K562 (cell line): ENCODE measurements around the gene PRDM16.

Experiments
- CAMTA2 ChIP-seq: fragments of 250-450 bp; sonication (Bioruptor Pico); conservative IDR thresholded peaks from 2 replicates; pipeline ENCODE4 v1.5.1; 2022
- ELF4 ChIP-seq: fragments of 450-650 bp; formaldehyde crosslinking; IDR thresholded peaks from 2 replicates; pipeline ENCODE4 v1.4.0; 2022; ENCODE audit warnings: missing genetic modification characterization
- FOXM1 ChIP-seq, 2 experiments: fragments of 450-650 bp in 1 of 2; sonication (generic) in 1 of 2; formaldehyde crosslinking in 1 of 2; IDR thresholded peaks; 2 replicates each; pipeline versions ENCODE4 v1.6.1 to v1.9.0; 2017 to 2022; ENCODE audit warnings: low read depth in 2 of 2, mild to moderate bottlenecking in 2 of 2, missing genetic modification reagents in 1 of 2, moderate library complexity in 1 of 2
- NCOR1 ChIP-seq: fragments of 450-650 bp; IDR thresholded peaks from 2 replicates; pipeline ENCODE4 v1.6.1; 2016; ENCODE audit warnings: mild to moderate bottlenecking, moderate library complexity
- NFYB ChIP-seq: IDR thresholded peaks from 2 replicates; pipeline ENCODE4 v1.6.1; 2011; ENCODE audit warnings: mild to moderate bottlenecking, moderate library complexity; ENCODE audit not compliant: insufficient read length; ENCODE audit errors: extremely low read depth
- RAD21 ChIP-seq, 2 experiments: fragments of 250-450 bp in 1 of 2; fragments of 450-650 bp in 1 of 2; sonication (Bioruptor Pico) in 1 of 2; formaldehyde crosslinking in 1 of 2; IDR thresholded peaks in 1 of 2; conservative IDR thresholded peaks in 1 of 2; 2 replicates each; pipeline versions ENCODE4 v1.4.0 to v1.8.0; 2020 to 2022; ENCODE audit warnings: mild to moderate bottlenecking in 2 of 2, moderate library complexity in 1 of 2
- SMC3 ChIP-seq: conservative IDR thresholded peaks from 2 replicates; pipeline ENCODE4 v1.6.1; 2011; ENCODE audit warnings: low read depth, low read length, improper control_type of control experiment; ENCODE audit not compliant: insufficient read depth
- TARDBP ChIP-seq: fragments of 450-650 bp; IDR thresholded peaks from 2 replicates; pipeline ENCODE4 v1.6.1; 2016
- TF ChIP-seq, protein P1 (sequence below), 2 experiments: fragments of 450-650 bp; formaldehyde crosslinking in 1 of 2; IDR thresholded peaks; 2 replicates each; pipeline versions ENCODE4 v1.4.0 to v1.6.1; 2014 to 2020; ENCODE audit warnings: mild to moderate bottlenecking in 2 of 2, borderline replicate concordance in 1 of 2, low read depth in 1 of 2
- TF ChIP-seq, protein P2 (sequence below): fragments of 450-650 bp; IDR thresholded peaks from 2 replicates; pipeline ENCODE4 v1.7.0; 2016; ENCODE audit warnings: borderline replicate concordance
- TF ChIP-seq, protein P3 (sequence below): fragments of 250-450 bp; sonication (Bioruptor Pico); IDR thresholded peaks from 2 replicates; pipeline ENCODE4 v1.8.0; 2022; ENCODE audit warnings: moderate library complexity, mild to moderate bottlenecking, inconsistent platforms

DNA sequence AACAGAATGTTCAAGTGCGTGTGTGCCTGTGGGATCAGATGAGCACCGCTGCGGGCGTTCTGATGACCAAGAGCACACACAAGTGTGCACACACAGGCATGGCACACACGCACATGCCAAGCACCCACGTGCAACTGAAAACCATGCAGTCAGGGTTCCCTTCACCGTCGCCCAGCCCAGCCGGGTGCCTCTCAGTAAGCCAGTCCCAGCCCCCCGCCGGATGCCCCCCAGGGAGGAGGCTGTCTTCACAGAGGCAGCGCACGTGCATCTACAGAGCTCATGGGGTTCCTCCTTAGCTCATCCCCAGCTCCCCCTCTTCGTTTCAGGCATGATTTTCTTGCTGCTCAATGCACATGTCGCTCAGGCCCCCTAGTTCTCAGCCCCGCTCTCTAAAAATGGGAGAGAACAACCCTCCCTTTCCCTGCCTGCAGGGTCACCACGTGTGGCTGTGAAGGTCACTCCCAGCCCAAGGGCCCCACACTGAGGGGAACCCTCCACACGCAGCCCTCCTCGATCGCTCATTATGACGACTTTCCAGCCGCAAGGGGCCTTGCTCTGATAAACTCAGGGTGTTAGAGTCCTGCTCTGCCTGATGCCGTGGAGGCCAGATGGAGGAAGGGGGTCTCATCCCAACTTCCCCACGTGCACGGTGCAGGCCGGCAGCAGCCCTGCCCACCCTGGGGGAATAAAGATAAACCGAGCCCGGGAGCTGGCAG lies 355.1 kb downstream of the PRDM16 start:
- TF ChIP-seq NCOR1 (no peak), CAMTA2 (CRISPR knock-in tag) (no peak), SMC3 (no peak), TARDBP (no peak), NFYB (no peak), RAD21 (CRISPR knock-in tag; conservative IDR thresholded peaks at IDR 0.05 in 1 of 2, IDR thresholded peaks at IDR 0.05 in 1 of 2) (no peak), ELF4 (CRISPR knock-in tag) (no peak), FOXM1 (IDR thresholded peaks at IDR 0.05; ENCODE audit: low read depth) (no peak), FOXM1 (CRISPR knock-in tag; IDR thresholded peaks at IDR 0.05; ENCODE audit: low read depth) (no peak)
- TF ChIP-seq, protein P1, sequence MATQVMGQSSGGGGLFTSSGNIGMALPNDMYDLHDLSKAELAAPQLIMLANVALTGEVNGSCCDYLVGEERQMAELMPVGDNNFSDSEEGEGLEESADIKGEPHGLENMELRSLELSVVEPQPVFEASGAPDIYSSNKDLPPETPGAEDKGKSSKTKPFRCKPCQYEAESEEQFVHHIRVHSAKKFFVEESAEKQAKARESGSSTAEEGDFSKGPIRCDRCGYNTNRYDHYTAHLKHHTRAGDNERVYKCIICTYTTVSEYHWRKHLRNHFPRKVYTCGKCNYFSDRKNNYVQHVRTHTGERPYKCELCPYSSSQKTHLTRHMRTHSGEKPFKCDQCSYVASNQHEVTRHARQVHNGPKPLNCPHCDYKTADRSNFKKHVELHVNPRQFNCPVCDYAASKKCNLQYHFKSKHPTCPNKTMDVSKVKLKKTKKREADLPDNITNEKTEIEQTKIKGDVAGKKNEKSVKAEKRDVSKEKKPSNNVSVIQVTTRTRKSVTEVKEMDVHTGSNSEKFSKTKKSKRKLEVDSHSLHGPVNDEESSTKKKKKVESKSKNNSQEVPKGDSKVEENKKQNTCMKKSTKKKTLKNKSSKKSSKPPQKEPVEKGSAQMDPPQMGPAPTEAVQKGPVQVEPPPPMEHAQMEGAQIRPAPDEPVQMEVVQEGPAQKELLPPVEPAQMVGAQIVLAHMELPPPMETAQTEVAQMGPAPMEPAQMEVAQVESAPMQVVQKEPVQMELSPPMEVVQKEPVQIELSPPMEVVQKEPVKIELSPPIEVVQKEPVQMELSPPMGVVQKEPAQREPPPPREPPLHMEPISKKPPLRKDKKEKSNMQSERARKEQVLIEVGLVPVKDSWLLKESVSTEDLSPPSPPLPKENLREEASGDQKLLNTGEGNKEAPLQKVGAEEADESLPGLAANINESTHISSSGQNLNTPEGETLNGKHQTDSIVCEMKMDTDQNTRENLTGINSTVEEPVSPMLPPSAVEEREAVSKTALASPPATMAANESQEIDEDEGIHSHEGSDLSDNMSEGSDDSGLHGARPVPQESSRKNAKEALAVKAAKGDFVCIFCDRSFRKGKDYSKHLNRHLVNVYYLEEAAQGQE (IDR thresholded peaks at IDR 0.05; ENCODE audit: borderline replicate concordance): no peak
- TF ChIP-seq, protein P1 (CRISPR knock-in tag; IDR thresholded peaks at IDR 0.05; ENCODE audit: low read depth): no peak
- TF ChIP-seq, protein P2, sequence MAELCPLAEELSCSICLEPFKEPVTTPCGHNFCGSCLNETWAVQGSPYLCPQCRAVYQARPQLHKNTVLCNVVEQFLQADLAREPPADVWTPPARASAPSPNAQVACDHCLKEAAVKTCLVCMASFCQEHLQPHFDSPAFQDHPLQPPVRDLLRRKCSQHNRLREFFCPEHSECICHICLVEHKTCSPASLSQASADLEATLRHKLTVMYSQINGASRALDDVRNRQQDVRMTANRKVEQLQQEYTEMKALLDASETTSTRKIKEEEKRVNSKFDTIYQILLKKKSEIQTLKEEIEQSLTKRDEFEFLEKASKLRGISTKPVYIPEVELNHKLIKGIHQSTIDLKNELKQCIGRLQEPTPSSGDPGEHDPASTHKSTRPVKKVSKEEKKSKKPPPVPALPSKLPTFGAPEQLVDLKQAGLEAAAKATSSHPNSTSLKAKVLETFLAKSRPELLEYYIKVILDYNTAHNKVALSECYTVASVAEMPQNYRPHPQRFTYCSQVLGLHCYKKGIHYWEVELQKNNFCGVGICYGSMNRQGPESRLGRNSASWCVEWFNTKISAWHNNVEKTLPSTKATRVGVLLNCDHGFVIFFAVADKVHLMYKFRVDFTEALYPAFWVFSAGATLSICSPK: no peak
- TF ChIP-seq, protein P3, sequence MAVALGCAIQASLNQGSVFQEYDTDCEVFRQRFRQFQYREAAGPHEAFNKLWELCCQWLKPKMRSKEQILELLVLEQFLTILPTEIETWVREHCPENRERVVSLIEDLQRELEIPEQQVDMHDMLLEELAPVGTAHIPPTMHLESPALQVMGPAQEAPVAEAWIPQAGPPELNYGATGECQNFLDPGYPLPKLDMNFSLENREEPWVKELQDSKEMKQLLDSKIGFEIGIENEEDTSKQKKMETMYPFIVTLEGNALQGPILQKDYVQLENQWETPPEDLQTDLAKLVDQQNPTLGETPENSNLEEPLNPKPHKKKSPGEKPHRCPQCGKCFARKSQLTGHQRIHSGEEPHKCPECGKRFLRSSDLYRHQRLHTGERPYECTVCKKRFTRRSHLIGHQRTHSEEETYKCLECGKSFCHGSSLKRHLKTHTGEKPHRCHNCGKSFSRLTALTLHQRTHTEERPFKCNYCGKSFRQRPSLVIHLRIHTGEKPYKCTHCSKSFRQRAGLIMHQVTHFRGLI (CRISPR knock-in tag): no peak
